ENCODE data around the gene ABCA8.

- TF ChIP-seq, protein P1, sequence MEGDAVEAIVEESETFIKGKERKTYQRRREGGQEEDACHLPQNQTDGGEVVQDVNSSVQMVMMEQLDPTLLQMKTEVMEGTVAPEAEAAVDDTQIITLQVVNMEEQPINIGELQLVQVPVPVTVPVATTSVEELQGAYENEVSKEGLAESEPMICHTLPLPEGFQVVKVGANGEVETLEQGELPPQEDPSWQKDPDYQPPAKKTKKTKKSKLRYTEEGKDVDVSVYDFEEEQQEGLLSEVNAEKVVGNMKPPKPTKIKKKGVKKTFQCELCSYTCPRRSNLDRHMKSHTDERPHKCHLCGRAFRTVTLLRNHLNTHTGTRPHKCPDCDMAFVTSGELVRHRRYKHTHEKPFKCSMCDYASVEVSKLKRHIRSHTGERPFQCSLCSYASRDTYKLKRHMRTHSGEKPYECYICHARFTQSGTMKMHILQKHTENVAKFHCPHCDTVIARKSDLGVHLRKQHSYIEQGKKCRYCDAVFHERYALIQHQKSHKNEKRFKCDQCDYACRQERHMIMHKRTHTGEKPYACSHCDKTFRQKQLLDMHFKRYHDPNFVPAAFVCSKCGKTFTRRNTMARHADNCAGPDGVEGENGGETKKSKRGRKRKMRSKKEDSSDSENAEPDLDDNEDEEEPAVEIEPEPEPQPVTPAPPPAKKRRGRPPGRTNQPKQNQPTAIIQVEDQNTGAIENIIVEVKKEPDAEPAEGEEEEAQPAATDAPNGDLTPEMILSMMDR (conservative IDR thresholded peaks at IDR 0.05 in 1 of 2, IDR thresholded peaks at IDR 0.05 in 1 of 2; ENCODE audit: low read depth in 1 of 2, low read length in 2 of 2) = no peak
- no peak for TF ChIP-seq EZH2 (IDR thresholded peaks at IDR 0.05; ENCODE audit: low read length, missing control alignments)
Measured at GRCh38 chr17:68853036-68853435, 102.2 kb downstream of the ABCA8 start.

Data from fibroblast of lung (primary cell).